ENCODE measurements around the gene PPM1L.
"Not testable (repeated sequence)": the region's sequence is repeated elsewhere in the genome, so short reads cannot be mapped to it uniquely, and the experiment has no call there.

The PPM1L gene

GRCh38 chr3:160973067-160973809 lies 217.2 kb downstream of the PPM1L start:
- in situ Hi-C loops (cut with MboI; ENCODE audit: low sequenced_read_pairs), result no loop called here

GRCh38 chr3:160977773-160978172 lies 221.7 kb downstream of the PPM1L start:
- in situ Hi-C loops (cut with MboI; ENCODE audit: low sequenced_read_pairs), result no loop called here

- in situ Hi-C loops (cut with MboI; ENCODE audit: low sequenced_read_pairs), result no loop called here
Observed at GRCh38 chr3:160980740-160981139, 224.7 kb downstream of the PPM1L start.

- in situ Hi-C loops (cut with MboI; ENCODE audit: low sequenced_read_pairs), result no loop called here
Observed at GRCh38 chr3:160981217-160981938, 225.3 kb downstream of the PPM1L start.

GRCh38 chr3:160982491-160982890 lies 226.5 kb downstream of the PPM1L start:
- in situ Hi-C loops (cut with MboI; ENCODE audit: low sequenced_read_pairs), result no loop called here

- in situ Hi-C loops (cut with MboI; ENCODE audit: low sequenced_read_pairs), result not testable (repeated sequence)
Observed at GRCh38 chr3:160983900-160984299, 227.9 kb downstream of the PPM1L start.

- in situ Hi-C loops (cut with MboI; ENCODE audit: low sequenced_read_pairs), result no loop called here
Observed at GRCh38 chr3:160986069-160986468, 230.0 kb downstream of the PPM1L start.

GRCh38 chr3:160987982-160988964 lies 232.2 kb downstream of the PPM1L start:
- in situ Hi-C loops (cut with MboI; ENCODE audit: low sequenced_read_pairs), result no loop called here

- in situ Hi-C loops (cut with MboI; ENCODE audit: low sequenced_read_pairs), result no loop called here
Observed at GRCh38 chr3:160990446-160990845, 234.4 kb downstream of the PPM1L start.

- in situ Hi-C loops (cut with MboI; ENCODE audit: low sequenced_read_pairs), result no loop called here
Observed at GRCh38 chr3:160992712-160993111, 236.7 kb downstream of the PPM1L start.

- in situ Hi-C loops (cut with MboI; ENCODE audit: low sequenced_read_pairs), result no loop called here
Observed at GRCh38 chr3:160996811-160997210, 240.8 kb downstream of the PPM1L start.

- in situ Hi-C loops (cut with MboI; ENCODE audit: low sequenced_read_pairs), result no loop called here
Observed at GRCh38 chr3:160998581-160998980, 242.6 kb downstream of the PPM1L start.

- in situ Hi-C loops (cut with MboI; ENCODE audit: low sequenced_read_pairs), result no loop called here
Observed at GRCh38 chr3:160999274-160999673, 243.2 kb downstream of the PPM1L start.

- in situ Hi-C loops (cut with MboI; ENCODE audit: low sequenced_read_pairs), result no loop called here
Observed at GRCh38 chr3:161008086-161008485, 252.1 kb downstream of the PPM1L start.

GRCh38 chr3:161010151-161010550 lies 254.1 kb downstream of the PPM1L start:
- in situ Hi-C loops (cut with MboI; ENCODE audit: low sequenced_read_pairs), result not testable (repeated sequence)

GRCh38 chr3:161014843-161015749 lies 259.1 kb downstream of the PPM1L start:
- in situ Hi-C loops (cut with MboI; ENCODE audit: low sequenced_read_pairs), result no loop called here

GRCh38 chr3:161016417-161017313 lies 260.6 kb downstream of the PPM1L start:
- in situ Hi-C loops (cut with MboI; ENCODE audit: low sequenced_read_pairs), result no loop called here

GRCh38 chr3:161017971-161018370 lies 261.9 kb downstream of the PPM1L start:
- in situ Hi-C loops (cut with MboI; ENCODE audit: low sequenced_read_pairs), result no loop called here

GRCh38 chr3:161020256-161020655 lies 264.2 kb downstream of the PPM1L start:
- in situ Hi-C loops (cut with MboI; ENCODE audit: low sequenced_read_pairs), result no loop called here
